Measurements from ENCODE around the gene CLIP4. TPM values are rescaled to one million over a fixed set of nuclear protein-coding genes. Genes with fewer than 3 reads are reported as not detected.

Gene CLIP4
- total and polyA plus RNA-seq, 2 experiments from 2014 or later, result 0.06 to 0.14 TPM

GRCh38 chr2:29232041-29232440, 116.8 kb downstream of the CLIP4 start:
- H3K4me3 ChIP-seq, result no peak overlapping the region
- no peaks in the 10 kb centered on the region for H3K36me3 ChIP-seq (ENCODE audit: insufficient read depth)
- no peak for TF ChIP-seq ZNF114 (CRISPR knock-in tag; IDR thresholded peaks at IDR 0.05)
- no peak for TF ChIP-seq POLR2AphosphoS5 (IDR thresholded peaks at IDR 0.05; ENCODE audit: low read depth)
- TF ChIP-seq JUNB (IDR thresholded peaks at IDR 0.05; ENCODE audit: unreplicated experiment), result no peak
- TF ChIP-seq EZH2 (IDR thresholded peaks at IDR 0.05; ENCODE audit: low read depth, unreplicated experiment), result no peak
- TF ChIP-seq EZH2phosphoT487 (IDR thresholded peaks at IDR 0.05; ENCODE audit: unreplicated experiment), result no peak
- no peak for TF ChIP-seq CREB1 (CRISPR knock-in tag; IDR thresholded peaks at IDR 0.05; ENCODE audit: low read depth)
- TF ChIP-seq CTCF (conservative IDR thresholded peaks at IDR 0.05; ENCODE audit: low read depth in 2 of 2), result no peak
- no peak for TF ChIP-seq ZNF331 (CRISPR knock-in tag; IDR thresholded peaks at IDR 0.05; ENCODE audit: low read depth)
- no peak for TF ChIP-seq ETS1 (IDR thresholded peaks at IDR 0.05)
- no peak for TF ChIP-seq ZNF462 (CRISPR knock-in tag; IDR thresholded peaks at IDR 0.05)
- Mint-ChIP-seq H3K36me3 (ENCODE audit: low read depth) (no peaks in the 10 kb centered on the region), H3K4me1 (no peaks in the 10 kb centered on the region), H3K9me3 (no peaks in the 10 kb centered on the region; the same call in 2 of the 3 replicates), H3K27ac (no peak overlapping the region), H3K4me3 (no peak overlapping the region), H3K27me3 (ENCODE audit: insufficient read depth, low read depth, poor library complexity) (peaks cover 4% of the 10 kb centered on the region)
- H4K20me1 ChIP-seq (replicated peaks; ENCODE audit: insufficient read depth), result no peaks in the 10 kb centered on the region
- no peak overlapping the region for H3K4me2 ChIP-seq
- no peaks in the 10 kb centered on the region for H3K27me3 ChIP-seq (ENCODE audit: insufficient read depth)
- no peaks in the 10 kb centered on the region for H3K79me2 ChIP-seq (replicated peaks; ENCODE audit: insufficient read depth)
- H2AFZ ChIP-seq, result no peak overlapping the region
- ATAC-seq (no peak), DNase-seq (ENCODE audit: low spot score) (no peak)
- no peak overlapping the region for H3K27ac ChIP-seq (ENCODE audit: low read depth)
- no peaks in the 10 kb centered on the region for H3F3A ChIP-seq (replicated peaks; ENCODE audit: low read depth)
- no peaks in the 10 kb centered on the region for H3K9me2 ChIP-seq (ENCODE audit: insufficient read depth)
- H3K4me1 ChIP-seq (ENCODE audit: insufficient read depth), result no peaks in the 10 kb centered on the region
